Measurements from ENCODE around the gene MTMR10.

Gene MTMR10, protein sequence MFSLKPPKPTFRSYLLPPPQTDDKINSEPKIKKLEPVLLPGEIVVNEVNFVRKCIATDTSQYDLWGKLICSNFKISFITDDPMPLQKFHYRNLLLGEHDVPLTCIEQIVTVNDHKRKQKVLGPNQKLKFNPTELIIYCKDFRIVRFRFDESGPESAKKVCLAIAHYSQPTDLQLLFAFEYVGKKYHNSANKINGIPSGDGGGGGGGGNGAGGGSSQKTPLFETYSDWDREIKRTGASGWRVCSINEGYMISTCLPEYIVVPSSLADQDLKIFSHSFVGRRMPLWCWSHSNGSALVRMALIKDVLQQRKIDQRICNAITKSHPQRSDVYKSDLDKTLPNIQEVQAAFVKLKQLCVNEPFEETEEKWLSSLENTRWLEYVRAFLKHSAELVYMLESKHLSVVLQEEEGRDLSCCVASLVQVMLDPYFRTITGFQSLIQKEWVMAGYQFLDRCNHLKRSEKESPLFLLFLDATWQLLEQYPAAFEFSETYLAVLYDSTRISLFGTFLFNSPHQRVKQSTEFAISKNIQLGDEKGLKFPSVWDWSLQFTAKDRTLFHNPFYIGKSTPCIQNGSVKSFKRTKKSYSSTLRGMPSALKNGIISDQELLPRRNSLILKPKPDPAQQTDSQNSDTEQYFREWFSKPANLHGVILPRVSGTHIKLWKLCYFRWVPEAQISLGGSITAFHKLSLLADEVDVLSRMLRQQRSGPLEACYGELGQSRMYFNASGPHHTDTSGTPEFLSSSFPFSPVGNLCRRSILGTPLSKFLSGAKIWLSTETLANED

DNA sequence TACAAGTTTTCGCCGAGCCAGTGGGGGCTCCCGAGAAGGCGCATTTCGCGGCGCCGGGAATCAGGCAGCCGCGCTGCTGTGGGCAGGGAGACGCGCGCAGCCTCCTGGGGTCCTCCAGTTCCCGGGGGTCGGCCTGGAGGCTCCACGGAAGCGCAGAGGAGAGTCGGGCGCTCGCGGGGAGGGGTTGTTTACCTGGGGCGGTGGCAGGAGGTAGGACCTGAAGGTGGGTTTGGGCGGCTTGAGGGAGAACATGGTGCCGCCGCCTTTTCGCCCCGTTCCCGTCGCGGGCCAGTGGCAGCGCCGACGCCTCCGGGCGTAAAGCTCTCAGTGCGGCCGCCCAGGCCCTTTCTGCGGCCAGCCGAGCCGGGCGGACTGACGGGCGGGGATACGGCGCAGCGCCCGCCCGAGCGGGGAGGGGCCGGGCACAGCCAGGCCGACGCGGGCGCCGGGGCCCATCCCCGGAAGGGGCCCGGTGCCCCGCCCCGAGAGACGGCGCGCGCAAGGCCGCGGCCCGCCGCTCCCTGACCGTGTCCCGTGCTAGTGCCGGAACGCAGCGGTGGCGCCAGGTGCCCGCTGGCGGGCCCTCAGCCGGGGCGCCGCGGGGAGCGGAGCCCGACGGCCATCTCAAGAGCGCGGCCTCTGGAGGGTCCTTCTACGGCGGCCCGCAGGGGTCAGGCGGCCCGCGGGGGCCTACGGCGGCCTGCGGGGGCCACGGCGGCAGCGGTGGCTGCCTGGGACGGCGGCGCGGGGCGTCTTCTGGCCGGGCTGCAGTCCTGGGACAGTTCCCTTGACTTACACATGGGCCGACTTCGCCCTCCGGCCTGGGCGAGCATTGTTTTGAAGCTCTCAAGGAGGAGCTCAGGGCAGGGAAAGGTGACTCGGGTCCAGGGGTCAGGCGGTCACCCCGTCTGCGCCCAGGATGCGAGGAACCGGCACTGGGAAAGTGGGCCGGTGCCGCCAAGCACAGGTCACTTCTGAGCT, at the start of gene MTMR10:
Gene MTMR10 (minus strand): TSS at position 374 of the 981 bp plus-strand sequence. CDS start 122 bp downstream, at position 252.
- peak; percentile 80 for DNase-seq

DNA sequence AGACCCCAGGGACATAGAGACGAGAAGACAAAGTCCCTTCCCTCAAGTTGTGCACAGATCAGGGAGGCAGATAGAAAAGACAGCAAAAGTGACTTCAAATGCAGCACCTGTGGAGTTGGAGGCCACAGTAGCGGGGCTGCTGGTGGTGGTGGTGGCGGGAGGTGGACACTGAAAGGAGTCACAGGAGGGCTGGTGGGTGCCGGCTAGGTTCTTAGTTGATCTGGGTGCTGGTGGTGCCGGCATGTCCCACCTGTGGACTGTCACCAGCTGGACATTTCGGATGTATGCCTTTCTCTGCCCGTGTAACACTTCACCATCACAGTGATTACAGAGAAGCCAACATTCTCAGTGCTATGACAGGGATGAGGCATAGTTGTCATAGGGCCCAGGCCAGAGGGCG, 49.2 kb upstream of the MTMR10 start:
- DNase-seq, result no peak

DNA sequence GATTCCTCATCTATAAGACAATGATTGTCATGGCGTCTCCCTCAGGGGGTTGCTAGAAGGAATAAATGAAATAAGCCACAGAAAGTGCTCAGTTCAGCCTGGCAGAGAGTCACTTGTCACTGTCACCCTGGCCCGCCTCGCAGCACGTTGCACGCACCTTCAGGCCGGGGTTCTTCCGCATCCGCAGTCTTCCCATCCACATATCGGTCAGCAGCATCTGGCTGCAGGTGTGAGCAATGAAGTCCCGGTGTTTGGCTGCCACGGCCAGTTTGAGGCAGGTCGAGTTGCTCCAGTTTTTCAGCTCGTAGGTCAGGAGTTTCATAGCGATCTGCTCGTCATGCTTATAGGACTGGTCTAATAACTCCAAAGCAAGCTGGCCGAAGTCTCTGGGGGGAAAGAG, 48.5 kb upstream of the MTMR10 start:
- DNase-seq, result no peak

DNA sequence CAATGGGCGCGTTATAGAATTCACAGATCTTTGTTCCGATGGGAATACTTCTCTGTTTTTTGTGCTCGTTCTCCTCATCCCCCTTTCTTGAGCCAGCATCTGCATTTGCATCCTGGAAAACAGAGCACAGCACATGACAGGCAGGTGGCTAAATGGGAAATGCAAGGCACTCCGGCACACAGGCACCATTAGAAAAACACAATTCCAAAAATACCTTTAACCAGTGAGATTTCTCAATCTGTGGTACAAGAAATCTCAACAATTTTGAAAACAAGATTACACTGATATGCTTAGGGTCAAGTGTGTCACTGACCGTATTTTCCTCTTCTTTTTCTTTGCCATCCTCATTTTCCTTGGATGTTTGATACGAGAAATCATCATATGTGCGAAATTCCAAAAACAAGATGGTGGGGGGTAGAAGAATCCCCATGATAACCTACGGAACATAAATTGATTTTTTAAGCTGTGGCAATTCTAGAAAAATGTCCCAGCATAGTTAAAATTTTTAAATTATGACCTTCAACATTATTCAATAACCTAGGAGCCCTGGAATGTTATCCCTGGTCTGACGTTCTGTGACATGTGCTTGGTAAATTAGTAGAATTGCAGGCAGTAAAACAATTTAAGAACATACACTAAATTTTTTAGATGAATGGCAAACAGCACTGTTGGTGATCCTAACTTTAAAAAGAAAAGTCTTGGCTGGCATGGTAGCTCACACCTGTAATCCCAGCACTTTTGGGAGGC, 46.5 kb upstream of the MTMR10 start:
- DNase-seq, result no peak

DNA sequence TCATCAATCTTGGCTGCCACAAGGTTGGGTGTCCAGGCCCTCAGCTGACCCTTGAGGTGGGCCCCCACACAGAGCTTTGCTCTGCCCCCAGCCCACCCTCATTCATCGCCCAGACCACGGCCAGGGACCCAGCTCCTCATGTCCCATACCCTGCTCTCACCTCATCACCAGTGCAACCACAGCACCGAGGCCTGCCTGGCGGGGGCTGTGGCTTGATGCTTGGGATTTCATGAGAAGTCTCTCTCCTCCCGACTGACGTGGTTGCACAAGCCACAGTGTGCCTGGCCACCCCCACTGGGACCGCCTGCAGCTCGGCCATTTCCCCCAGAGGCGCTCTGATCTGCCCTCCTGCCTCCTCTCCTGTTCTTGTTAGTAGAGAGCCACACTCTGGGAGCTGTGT, 45.4 kb upstream of the MTMR10 start:
- DNase-seq, result no peak

DNA sequence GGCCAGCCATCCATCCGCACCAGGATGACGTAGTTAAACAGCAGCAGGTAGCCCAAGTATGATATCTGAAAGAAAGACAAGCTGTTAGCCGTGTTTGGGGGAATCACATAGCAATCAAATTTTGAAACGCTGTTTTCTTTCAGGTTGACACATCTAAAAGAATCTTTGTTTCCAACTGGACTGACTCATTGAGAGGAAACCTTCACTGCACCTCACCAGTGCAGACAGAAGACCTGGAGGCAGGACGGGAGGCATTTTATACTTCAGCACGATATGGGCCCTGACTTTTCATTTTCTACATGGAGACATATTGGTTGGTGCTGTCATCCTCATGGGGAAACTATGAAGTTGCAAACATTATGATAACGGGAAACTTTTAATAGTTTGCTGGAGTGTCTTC, 44.2 kb upstream of the MTMR10 start:
- DNase-seq, result no peak

DNA sequence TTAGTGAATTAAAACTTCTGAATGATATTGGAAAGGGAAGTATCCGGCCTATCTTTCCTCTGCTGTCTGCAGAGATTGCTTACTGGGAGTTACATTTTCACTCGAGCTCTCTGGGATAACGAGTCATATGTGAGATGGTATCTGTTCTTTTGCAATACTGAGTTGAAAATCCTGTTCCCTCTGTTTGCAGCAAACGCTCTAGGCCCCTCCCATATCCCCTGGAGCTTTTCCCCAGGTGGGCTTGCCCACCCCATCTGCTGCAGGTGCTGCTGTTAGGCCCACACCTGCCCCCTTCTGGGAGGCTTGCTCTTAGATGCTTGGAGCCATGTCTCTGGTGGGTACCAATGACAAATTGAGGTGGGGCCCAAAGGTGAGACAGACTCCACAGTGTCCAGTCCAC, 42.7 kb upstream of the MTMR10 start:
- no peak for DNase-seq

DNA sequence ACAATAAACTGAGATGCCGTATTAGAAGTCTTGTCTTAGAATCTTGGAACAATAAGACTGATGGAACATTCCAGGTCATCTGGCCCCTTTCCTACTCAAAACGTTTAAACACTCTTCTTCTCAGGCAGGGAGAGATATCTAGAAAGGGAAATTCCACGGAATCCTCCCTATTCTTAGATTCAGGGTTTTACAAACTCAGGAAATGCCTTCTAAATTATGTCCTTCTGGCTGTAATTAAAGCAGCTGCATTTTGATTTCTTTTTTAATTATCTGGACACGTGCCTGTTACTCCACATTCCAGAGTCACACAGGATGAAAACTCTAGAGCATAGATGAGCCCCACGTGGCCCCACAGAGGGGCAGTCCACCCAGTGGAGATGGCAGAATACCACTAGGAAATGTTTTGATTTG, 41.5 kb upstream of the MTMR10 start:
- no peak for DNase-seq

DNA sequence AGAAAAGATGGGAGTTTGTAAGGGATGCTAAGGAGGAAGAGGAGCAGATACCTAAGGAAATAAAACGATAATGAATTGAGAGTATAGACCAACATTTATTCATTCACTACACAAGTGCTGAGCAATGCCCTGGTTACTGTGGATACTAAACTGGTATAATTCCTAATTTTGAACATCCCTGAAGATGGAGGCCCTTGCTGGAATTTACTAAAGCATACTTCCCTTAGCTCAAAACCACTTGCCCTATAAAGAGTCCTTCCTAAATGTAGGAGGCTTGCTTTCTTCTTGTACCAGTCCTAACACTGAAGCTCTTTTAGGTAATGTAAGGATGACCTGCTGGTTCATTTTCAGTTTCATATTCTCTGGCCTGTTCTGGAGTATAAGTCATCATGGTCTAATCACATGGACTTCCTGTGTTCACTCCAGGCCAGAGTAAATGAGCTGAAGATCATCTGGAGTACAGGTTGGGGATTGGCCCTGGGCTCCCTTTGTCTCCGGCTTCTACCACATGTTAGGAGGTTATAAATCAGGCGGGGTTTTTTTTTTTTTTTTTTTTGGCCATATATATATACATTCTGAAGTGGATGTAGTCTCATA, 40.1 kb upstream of the MTMR10 start:
- DNase-seq, result peak; percentile 30

DNA sequence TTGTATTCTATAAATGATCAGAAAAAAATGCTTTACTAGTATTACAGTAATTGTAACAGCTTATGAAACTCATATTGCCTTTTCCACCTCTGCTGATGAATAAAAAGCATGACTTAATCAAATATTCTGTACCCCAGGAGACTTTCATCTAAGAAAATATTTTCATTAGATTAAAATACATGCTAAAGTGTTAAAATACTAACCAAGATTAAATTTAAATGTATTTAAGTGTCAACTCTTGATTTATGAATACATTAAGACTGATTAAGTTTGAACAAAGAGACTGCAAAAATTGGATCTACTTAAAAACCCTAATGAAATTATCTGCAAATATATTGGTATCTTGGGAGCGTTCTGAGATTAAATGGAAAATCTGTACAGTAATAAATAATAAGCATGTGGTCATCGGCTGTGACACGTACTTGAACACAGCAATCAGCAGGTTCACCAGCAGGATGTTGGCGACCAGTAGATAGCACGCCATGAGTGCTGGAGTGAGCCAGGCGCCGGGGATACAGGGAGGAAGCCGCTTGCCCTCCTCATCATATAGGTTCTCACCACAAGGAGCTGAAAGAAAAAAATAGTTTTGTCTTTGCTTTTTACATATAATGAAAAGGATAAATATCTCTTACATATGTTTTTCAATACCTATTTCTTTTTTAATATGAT, 36.6 kb upstream of the MTMR10 start:
- DNase-seq, result no peak

DNA sequence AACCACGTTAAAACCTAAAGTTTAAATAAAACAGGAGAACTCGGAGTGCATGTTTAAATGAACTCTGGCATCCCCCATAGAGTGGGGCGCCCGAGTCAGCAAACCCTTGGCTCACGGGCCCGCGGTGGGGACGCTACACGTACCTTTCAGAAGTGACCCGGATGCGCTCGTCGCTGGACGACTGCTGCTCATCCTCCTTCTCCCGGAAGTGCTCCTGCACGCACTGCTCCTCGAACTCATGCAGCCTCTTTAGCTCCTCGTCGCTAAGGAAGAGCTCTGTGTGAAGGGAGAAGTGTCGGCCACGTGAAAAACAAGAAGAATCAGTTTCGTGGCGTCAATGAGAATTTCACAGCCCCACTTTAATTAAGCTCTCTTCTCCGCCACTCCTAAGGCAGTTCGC, 34.6 kb upstream of the MTMR10 start:
- DNase-seq, result no peak

DNA sequence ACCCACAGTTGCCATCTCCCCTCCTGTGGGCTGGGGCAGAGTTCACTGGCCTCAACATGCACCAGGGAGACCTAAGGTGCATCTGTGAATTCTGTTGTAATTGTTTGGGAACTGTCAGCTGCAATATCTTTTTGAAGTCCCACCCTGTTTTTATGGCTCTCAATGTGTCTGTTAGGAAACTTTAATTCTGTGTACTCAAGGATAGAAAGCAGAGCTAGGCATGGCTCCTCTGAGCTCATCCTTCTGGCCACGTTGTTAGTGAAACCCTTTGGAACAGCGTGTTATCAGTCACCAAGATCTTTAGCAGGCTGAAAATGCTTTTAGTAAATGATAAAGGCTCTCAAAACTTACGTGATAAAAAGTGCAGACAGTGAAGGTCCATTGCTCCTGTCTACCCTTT, 33.6 kb upstream of the MTMR10 start:
- no peak for DNase-seq

DNA sequence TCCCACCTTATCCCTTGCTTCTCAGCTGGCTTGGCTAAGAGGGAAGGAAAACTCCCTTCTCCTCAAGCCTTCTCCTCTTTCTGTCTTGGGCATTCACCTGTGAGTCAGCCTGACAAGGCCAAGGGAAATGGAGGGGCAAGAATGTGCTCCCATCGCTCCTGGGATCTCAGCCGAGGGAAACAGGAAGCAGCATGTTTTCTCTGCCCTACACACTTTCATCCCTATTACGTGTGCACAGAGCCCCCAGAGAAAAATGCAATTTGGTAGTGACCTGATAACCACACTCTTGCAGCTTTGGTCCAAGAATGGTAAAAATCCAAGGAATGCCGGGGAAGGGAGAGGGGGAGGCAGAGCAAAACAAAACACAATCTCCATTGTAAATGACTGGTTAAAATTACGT, 32.9 kb upstream of the MTMR10 start:
- DNase-seq, result peak; percentile 85

DNA sequence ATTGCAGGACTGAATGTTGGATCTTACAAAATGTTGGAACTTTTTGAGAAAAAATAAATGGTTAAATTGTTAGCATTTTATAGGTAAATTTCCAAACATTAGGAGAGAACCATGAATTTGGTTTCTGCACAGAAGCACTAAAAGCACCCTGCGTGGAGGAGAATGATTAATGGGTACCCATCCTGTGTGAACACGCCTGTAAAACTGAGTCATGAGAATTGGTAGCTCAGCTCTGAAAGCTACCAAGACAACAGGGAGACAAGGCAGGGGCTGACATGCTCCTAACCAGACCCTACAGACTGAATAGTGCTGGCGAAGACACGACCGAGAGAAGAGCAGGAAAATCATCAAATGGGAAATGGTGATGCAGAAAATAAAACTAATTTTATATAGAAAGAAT, 32.4 kb upstream of the MTMR10 start:
- no peak for DNase-seq

DNA sequence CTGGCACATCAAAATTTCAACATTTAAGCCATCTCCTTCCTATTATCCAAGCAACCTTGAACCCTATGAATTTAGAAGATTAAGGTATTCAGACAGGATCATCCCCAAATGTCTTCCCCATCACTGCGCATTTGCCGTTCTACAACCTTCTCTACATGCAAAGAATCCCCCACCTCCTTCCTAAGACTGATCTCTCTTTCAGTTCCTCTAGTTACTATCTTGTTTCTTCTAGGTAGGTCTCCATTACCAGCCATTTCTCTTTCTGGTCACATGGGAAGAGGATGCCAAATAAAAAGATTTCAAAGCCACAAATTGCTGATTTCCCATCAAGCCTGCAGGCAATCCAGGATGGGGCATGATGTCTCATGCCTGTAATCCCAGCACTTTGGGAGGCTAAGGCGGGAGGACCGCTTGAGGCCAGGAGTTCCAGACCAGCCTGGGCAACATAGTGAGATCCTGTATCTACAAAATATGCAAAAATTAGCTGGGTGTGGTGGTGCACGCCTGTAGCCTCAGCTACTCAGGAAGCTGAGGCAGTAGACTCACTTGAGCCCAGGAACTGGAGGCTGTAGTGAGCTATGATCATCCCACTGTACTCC, 29.7 kb upstream of the MTMR10 start:
- DNase-seq, result no peak

DNA sequence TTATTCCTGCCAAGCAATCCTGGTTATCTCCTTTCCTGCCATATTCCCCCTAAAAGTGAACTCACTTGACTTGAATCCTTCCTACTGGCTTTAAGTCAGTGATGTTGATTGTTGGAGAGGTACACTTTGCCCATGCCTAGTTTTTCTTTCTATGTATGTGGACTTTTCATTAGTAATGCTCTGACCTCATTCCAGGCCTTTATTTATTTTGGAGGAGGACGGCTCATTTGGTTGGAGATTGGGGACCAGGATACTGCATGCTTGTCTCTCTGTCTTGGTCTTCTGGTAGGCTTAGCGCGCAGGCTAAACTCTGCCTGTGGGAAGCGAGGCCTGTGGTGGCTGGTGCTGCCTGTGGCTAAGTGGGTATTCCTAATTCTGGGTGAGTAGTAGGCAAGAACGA, 29.1 kb upstream of the MTMR10 start:
- no peak for DNase-seq

DNA sequence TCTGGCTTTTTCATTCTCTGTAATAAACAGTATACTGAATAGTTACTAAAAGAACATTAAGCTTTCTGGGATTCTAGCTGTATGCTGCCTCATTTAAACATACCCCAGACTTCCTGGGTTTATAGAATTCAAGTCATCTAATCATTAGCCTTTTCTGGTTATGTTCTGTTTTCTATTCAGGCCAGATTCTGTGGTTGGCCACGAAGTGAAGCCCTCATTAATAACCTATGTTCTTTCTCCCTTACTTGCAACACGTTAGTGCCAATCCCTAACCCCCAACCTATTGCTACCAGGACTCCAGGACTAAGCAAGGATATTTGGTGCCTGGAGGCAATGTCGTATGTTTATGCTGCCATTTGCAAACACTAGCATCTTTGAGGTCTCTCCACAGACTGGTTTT, 28.6 kb upstream of the MTMR10 start:
- no peak for DNase-seq

DNA sequence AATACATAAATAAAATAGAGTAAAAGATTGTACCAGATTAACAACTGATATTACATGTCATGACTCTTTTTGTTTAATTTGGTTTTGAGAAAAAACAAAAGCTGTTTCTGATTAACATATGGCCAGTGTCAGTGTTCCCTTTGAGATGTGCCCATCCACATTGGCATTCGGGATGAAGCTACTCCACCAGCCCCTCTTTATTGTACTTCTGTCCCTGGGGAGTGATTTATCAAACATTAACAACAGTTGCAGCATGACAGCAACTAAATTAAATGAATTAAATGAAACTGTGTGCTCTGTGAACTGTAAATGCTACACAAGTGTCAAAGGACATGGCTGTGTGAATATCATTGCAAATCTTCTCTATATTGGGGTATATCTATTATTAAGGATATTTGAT, 25.9 kb upstream of the MTMR10 start:
- no peak for DNase-seq

DNA sequence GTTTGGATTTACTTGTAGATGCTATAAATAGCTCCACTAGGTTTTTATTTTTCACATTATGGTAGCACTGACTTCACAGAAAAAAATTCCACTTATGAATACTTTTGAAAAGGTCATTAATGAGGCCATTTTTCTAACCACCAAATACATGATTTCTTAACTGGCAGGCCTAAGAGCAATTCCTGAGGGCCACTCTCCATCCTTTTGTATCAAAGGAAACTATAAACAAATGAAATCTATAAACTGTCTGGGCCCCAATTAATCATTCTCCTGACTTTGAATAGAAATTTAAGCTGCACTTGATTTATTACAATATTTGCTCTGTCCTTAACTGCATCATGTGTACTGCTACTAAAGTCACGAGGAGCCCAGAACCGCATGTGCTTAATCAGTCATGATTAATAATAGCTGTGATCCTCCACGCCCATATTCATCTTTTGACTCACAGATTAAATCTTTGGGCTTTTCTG, 25.1 kb upstream of the MTMR10 start:
- peak; percentile 75 for DNase-seq

DNA sequence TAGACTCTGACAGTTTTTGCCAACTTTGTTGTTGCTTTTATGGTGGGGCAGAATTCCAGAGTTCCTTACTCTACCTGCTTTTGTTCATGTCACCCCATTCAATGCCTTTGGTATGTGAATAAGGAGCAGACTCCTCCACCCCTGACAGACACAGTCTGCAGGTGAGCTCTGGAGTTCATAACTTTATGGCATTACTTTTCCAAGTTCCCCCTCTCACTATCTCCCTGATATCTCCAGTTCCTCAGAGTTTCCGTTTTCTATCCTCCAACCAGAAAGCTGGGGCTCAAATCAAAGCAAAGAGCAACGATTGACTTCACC, 23.1 kb upstream of the MTMR10 start:
- DNase-seq, result no peak
